GM13977 (cell line): ENCODE measurements around the gene KIF2A.
A peak's percentile ranks its signal among the peaks of the same experiment; 100 is the strongest.

Experiments used
- DNase-seq: peaks from one replicate; pipeline ENCODE4 v3.0.0; 2012; ENCODE audit warnings: low spot score
- in situ Hi-C: fragments of 300-500 bp; cut with MboI; formaldehyde crosslinking; loops from one replicate; pipeline ENCODE4 v1.12.0; 2022; ENCODE audit warnings: low sequenced_read_pairs, low pct_unique_long_range_greater_than_20kb, mixed read lengths, inconsistent platforms; ENCODE audit not compliant: unreplicated experiment
- TF ChIP-seq, protein P1 (sequence below): IDR thresholded peaks from 2 replicates; pipeline ENCODE4 v1.5.1; 2012; ENCODE audit warnings: mild to moderate bottlenecking, control low read depth; ENCODE audit not compliant: insufficient read depth; ENCODE audit errors: extremely low read depth, missing control alignments

KIF2A gene

GRCh38 chr5:62354028-62354874 is 48.2 kb downstream of the KIF2A start:
- peak; percentile 39 for DNase-seq
- in situ Hi-C loops = loop anchor here (10.0 kb wide), 1 partner anchor 139 kb away; no protein-coding TSS in a partner anchor
- TF ChIP-seq, protein P1, sequence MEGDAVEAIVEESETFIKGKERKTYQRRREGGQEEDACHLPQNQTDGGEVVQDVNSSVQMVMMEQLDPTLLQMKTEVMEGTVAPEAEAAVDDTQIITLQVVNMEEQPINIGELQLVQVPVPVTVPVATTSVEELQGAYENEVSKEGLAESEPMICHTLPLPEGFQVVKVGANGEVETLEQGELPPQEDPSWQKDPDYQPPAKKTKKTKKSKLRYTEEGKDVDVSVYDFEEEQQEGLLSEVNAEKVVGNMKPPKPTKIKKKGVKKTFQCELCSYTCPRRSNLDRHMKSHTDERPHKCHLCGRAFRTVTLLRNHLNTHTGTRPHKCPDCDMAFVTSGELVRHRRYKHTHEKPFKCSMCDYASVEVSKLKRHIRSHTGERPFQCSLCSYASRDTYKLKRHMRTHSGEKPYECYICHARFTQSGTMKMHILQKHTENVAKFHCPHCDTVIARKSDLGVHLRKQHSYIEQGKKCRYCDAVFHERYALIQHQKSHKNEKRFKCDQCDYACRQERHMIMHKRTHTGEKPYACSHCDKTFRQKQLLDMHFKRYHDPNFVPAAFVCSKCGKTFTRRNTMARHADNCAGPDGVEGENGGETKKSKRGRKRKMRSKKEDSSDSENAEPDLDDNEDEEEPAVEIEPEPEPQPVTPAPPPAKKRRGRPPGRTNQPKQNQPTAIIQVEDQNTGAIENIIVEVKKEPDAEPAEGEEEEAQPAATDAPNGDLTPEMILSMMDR = peak; percentile 49

GRCh38 chr5:62362701-62363100 is 56.7 kb downstream of the KIF2A start:
- in situ Hi-C loops = no loop called here
- TF ChIP-seq, protein P1 = no peak
- DNase-seq = no peak

- in situ Hi-C loops = no loop called here
- DNase-seq = no peak
- TF ChIP-seq, protein P1 = no peak
Observed at GRCh38 chr5:62369039-62369438, 63.0 kb downstream of the KIF2A start.

- TF ChIP-seq, protein P1 = no peak
- in situ Hi-C loops = no loop called here
- DNase-seq = no peak
Observed at GRCh38 chr5:62371409-62371808, 65.4 kb downstream of the KIF2A start.

- TF ChIP-seq, protein P1 = no peak
- in situ Hi-C loops = no loop called here
- no peak for DNase-seq
Observed at GRCh38 chr5:62372600-62372999, 66.6 kb downstream of the KIF2A start.

GRCh38 chr5:62373382-62373781 is 67.4 kb downstream of the KIF2A start:
- in situ Hi-C loops = no loop called here
- TF ChIP-seq, protein P1 = no peak
- no peak for DNase-seq
